WTC11 (cell line): ENCODE results near the gene IMMT. TPM values are rescaled to one million over a fixed set of nuclear protein-coding genes. Genes with fewer than 3 reads are reported as not detected.

Source experiments
- ATAC-seq: fragments of 200-7000 bp; cut with Tn5 transposase; 2 replicates; pipeline ENCODE4 v1.10.0; 2021; ENCODE audit warnings: mild to moderate bottlenecking, moderate library complexity
- CTCF ChIA-PET: fragments of 300-600 bp; sonication (Branson Sonifier 250); formaldehyde crosslinking; loops from one replicate; lab custom pipeline; 2021; ENCODE audit warnings: antibody characterized with exemption; lab: Charles Lee
- POLR2A ChIA-PET: fragments of 350-600 bp; sonication (Branson Sonifier 250); formaldehyde crosslinking; loops from one replicate; lab custom pipeline; 2021; ENCODE audit warnings: antibody characterized with exemption; lab: Charles Lee
- DNase-seq: peaks from one replicate; pipeline ENCODE4 v3.0.0; 2021; ENCODE audit warnings: low spot score
- H3K27ac Mint-ChIP-seq: 2 replicates; pipeline ENCODE4 v1.8.0; 2021; ENCODE audit warnings: mixed read lengths
- H3K27me3 Mint-ChIP-seq: 2 replicates; pipeline ENCODE4 v1.8.0; 2021; ENCODE audit warnings: low read depth, mild to moderate bottlenecking, moderate library complexity, mixed read lengths
- H3K36me3 Mint-ChIP-seq: 2 replicates; pipeline ENCODE4 v1.8.0; 2021; ENCODE audit warnings: mixed read lengths
- H3K4me1 Mint-ChIP-seq: 2 replicates; pipeline ENCODE4 v1.8.0; 2022; ENCODE audit warnings: mixed read lengths
- H3K4me3 Mint-ChIP-seq: 2 replicates; pipeline ENCODE4 v1.8.0; 2021; ENCODE audit warnings: mild to moderate bottlenecking, moderate library complexity, mixed read lengths
- H3K9me3 Mint-ChIP-seq: 2 replicates; pipeline ENCODE4 v1.8.0; 2021; ENCODE audit warnings: mixed read lengths
- E2F4 ChIP-seq: sonication (generic); formaldehyde crosslinking; IDR thresholded peaks from 2 replicates; pipeline ENCODE4 v1.8.1; 2022; ENCODE audit warnings: low read depth, mild to moderate bottlenecking, moderate library complexity, missing genetic modification reagents, borderline replicate concordance
- ELF4 ChIP-seq: sonication (generic); formaldehyde crosslinking; IDR thresholded peaks from 2 replicates; pipeline ENCODE4 v1.8.1; 2022; ENCODE audit warnings: low read depth, mild to moderate bottlenecking, moderate library complexity, missing genetic modification reagents
- FOXJ3 ChIP-seq: sonication (generic); formaldehyde crosslinking; IDR thresholded peaks from 2 replicates; pipeline ENCODE4 v1.9.0; 2021; ENCODE audit warnings: missing genetic modification reagents, mild to moderate bottlenecking, borderline replicate concordance
- NFE2L1 ChIP-seq: sonication (generic); formaldehyde crosslinking; IDR thresholded peaks from 2 replicates; pipeline ENCODE4 v1.8.1; 2023; ENCODE audit warnings: missing genetic modification reagents
- NFYB ChIP-seq: sonication (generic); formaldehyde crosslinking; conservative IDR thresholded peaks from 2 replicates; pipeline ENCODE4 v1.8.0; 2022; ENCODE audit warnings: low read depth, missing genetic modification reagents
- NR3C1 ChIP-seq: sonication (generic); formaldehyde crosslinking; conservative IDR thresholded peaks from 2 replicates; pipeline ENCODE4 v1.8.1; 2023; ENCODE audit warnings: low read depth, mild to moderate bottlenecking, missing genetic modification reagents
- SOX15 ChIP-seq: fragments of 250-450 bp; sonication (Bioruptor Pico); IDR thresholded peaks from 2 replicates; pipeline ENCODE4 v1.9.0; 2021; ENCODE audit warnings: mild to moderate bottlenecking
- SP1 ChIP-seq: sonication (generic); formaldehyde crosslinking; conservative IDR thresholded peaks from 2 replicates; pipeline ENCODE4 v1.8.1; 2022; ENCODE audit warnings: missing genetic modification reagents
- TCF7 ChIP-seq: sonication (generic); formaldehyde crosslinking; IDR thresholded peaks from 2 replicates; pipeline ENCODE4 v1.8.0; 2022; ENCODE audit warnings: mild to moderate bottlenecking, low read depth, missing genetic modification reagents, moderate library complexity
- total RNA-seq: library from RNA; stranded (reverse); gene quantifications from 3 replicates; pipeline ENCODE4 v1.2.3, GENCODE V29; 2021
- TF ChIP-seq, protein P1 (sequence below): fragments of 250-450 bp; sonication (Bioruptor Pico); IDR thresholded peaks from 2 replicates; pipeline ENCODE4 v1.9.0; 2021; ENCODE audit warnings: mild to moderate bottlenecking, borderline replicate concordance
- TF ChIP-seq, protein P2 (sequence below): fragments of 250-450 bp; sonication (Bioruptor Pico); IDR thresholded peaks from 2 replicates; pipeline ENCODE4 v1.9.0; 2021; ENCODE audit warnings: mild to moderate bottlenecking
- TF ChIP-seq, protein P3 (sequence below): fragments of 200-600 bp; IDR thresholded peaks from 2 replicates; pipeline ENCODE4 v1.8.0; 2022; ENCODE audit warnings: antibody characterized with exemption
- TF ChIP-seq, protein P4 (sequence below): sonication (generic); formaldehyde crosslinking; IDR thresholded peaks from 2 replicates; pipeline ENCODE4 v1.8.0; 2023; ENCODE audit warnings: missing genetic modification reagents

The IMMT gene
- total RNA-seq, 1 experiment from 2014 or later = 102 TPM

GRCh38 chr2:86243950-86244733 lies 48.9 kb upstream of the IMMT start (continued):
- TF ChIP-seq, protein P1, sequence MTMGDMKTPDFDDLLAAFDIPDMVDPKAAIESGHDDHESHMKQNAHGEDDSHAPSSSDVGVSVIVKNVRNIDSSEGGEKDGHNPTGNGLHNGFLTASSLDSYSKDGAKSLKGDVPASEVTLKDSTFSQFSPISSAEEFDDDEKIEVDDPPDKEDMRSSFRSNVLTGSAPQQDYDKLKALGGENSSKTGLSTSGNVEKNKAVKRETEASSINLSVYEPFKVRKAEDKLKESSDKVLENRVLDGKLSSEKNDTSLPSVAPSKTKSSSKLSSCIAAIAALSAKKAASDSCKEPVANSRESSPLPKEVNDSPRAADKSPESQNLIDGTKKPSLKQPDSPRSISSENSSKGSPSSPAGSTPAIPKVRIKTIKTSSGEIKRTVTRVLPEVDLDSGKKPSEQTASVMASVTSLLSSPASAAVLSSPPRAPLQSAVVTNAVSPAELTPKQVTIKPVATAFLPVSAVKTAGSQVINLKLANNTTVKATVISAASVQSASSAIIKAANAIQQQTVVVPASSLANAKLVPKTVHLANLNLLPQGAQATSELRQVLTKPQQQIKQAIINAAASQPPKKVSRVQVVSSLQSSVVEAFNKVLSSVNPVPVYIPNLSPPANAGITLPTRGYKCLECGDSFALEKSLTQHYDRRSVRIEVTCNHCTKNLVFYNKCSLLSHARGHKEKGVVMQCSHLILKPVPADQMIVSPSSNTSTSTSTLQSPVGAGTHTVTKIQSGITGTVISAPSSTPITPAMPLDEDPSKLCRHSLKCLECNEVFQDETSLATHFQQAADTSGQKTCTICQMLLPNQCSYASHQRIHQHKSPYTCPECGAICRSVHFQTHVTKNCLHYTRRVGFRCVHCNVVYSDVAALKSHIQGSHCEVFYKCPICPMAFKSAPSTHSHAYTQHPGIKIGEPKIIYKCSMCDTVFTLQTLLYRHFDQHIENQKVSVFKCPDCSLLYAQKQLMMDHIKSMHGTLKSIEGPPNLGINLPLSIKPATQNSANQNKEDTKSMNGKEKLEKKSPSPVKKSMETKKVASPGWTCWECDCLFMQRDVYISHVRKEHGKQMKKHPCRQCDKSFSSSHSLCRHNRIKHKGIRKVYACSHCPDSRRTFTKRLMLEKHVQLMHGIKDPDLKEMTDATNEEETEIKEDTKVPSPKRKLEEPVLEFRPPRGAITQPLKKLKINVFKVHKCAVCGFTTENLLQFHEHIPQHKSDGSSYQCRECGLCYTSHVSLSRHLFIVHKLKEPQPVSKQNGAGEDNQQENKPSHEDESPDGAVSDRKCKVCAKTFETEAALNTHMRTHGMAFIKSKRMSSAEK = no peak
- TF ChIP-seq, protein P2, sequence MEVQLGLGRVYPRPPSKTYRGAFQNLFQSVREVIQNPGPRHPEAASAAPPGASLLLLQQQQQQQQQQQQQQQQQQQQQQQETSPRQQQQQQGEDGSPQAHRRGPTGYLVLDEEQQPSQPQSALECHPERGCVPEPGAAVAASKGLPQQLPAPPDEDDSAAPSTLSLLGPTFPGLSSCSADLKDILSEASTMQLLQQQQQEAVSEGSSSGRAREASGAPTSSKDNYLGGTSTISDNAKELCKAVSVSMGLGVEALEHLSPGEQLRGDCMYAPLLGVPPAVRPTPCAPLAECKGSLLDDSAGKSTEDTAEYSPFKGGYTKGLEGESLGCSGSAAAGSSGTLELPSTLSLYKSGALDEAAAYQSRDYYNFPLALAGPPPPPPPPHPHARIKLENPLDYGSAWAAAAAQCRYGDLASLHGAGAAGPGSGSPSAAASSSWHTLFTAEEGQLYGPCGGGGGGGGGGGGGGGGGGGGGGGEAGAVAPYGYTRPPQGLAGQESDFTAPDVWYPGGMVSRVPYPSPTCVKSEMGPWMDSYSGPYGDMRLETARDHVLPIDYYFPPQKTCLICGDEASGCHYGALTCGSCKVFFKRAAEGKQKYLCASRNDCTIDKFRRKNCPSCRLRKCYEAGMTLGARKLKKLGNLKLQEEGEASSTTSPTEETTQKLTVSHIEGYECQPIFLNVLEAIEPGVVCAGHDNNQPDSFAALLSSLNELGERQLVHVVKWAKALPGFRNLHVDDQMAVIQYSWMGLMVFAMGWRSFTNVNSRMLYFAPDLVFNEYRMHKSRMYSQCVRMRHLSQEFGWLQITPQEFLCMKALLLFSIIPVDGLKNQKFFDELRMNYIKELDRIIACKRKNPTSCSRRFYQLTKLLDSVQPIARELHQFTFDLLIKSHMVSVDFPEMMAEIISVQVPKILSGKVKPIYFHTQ (CRISPR knock-in tag) = no peak
- TF ChIP-seq, all 79 proteins: peak for 0

GRCh38 chr2:86243272-86243671 lies 48.0 kb upstream of the IMMT start:
- CTCF ChIA-PET = interaction anchor here (1.0 kb wide), 2 partner anchors 22 to 27 kb away, joined by 3 read pairs; no protein-coding TSS in a partner anchor
- no peaks in the 10 kb centered on the region for H3K9me3 Mint-ChIP-seq
- H3K4me1 Mint-ChIP-seq = peaks cover 11% of the 10 kb centered on the region
- ATAC-seq = no peak
- DNase-seq = no peak
- H3K36me3 Mint-ChIP-seq = no peaks in the 10 kb centered on the region
- H3K27ac Mint-ChIP-seq = no peak overlapping the region
- no peak for TF ChIP-seq E2F4 (CRISPR knock-in tag)
- no peak for TF ChIP-seq TCF7 (CRISPR knock-in tag)
- TF ChIP-seq ELF4 (CRISPR knock-in tag) = no peak
- TF ChIP-seq NR3C1 (CRISPR knock-in tag) = no peak
- TF ChIP-seq SP1 = no peak
- TF ChIP-seq, protein P3, sequence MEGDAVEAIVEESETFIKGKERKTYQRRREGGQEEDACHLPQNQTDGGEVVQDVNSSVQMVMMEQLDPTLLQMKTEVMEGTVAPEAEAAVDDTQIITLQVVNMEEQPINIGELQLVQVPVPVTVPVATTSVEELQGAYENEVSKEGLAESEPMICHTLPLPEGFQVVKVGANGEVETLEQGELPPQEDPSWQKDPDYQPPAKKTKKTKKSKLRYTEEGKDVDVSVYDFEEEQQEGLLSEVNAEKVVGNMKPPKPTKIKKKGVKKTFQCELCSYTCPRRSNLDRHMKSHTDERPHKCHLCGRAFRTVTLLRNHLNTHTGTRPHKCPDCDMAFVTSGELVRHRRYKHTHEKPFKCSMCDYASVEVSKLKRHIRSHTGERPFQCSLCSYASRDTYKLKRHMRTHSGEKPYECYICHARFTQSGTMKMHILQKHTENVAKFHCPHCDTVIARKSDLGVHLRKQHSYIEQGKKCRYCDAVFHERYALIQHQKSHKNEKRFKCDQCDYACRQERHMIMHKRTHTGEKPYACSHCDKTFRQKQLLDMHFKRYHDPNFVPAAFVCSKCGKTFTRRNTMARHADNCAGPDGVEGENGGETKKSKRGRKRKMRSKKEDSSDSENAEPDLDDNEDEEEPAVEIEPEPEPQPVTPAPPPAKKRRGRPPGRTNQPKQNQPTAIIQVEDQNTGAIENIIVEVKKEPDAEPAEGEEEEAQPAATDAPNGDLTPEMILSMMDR = no peak
- no peak for TF ChIP-seq NFE2L1 (CRISPR knock-in tag)
- no peak for TF ChIP-seq NFYB (CRISPR knock-in tag)
- TF ChIP-seq, protein P4, sequence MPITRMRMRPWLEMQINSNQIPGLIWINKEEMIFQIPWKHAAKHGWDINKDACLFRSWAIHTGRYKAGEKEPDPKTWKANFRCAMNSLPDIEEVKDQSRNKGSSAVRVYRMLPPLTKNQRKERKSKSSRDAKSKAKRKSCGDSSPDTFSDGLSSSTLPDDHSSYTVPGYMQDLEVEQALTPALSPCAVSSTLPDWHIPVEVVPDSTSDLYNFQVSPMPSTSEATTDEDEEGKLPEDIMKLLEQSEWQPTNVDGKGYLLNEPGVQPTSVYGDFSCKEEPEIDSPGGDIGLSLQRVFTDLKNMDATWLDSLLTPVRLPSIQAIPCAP (CRISPR knock-in tag) = no peak
- no peak for TF ChIP-seq FOXJ3
- no peak for TF ChIP-seq SOX15 (CRISPR knock-in tag)
- TF ChIP-seq, all 79 proteins: peak for 0
- POLR2A ChIA-PET = no interaction called here
- Mint-ChIP-seq H3K27me3 (peaks cover 6% of the 10 kb centered on the region; the same call in 1 of the 2 replicates), H3K4me3 (no peak overlapping the region)
